Kidney (tissue), 14 donors: Measurements from ENCODE around the gene MDFIC2. TPM values are rescaled to one million over a fixed set of nuclear protein-coding genes. Genes with fewer than 3 reads are reported as not detected.

ENCODE experiments used
- DNase-seq, 5 donors: peaks; one replicate each; pipeline ENCODE4 v3.0.0-alpha.2; 2013 to 2020
- FAIRE-seq: peaks from 2 replicates; lab custom pipeline; 2012; peaks lifted over from hg19 to GRCh38; lab: Jason Lieb, UNC
- H3K27ac ChIP-seq, 2 donors: one replicate each; pipeline ENCODE4 v1.7.0; 2013; ENCODE audit warnings: low read depth in 2 of 2, low read length in 2 of 2, inconsistent platforms in 1 of 2
- H3K27me3 ChIP-seq: one replicate; pipeline ENCODE4 v1.7.1; 2013; ENCODE audit warnings: low read length, inconsistent platforms; ENCODE audit not compliant: control insufficient read depth, insufficient read depth
- H3K36me3 ChIP-seq, 3 donors: one replicate each; pipeline versions ENCODE4 v1.7.0 to v1.7.1; 2013; ENCODE audit warnings: low read length in 3 of 3, control low read depth in 1 of 3, inconsistent platforms in 1 of 3; ENCODE audit not compliant: insufficient read depth in 3 of 3, control insufficient read depth in 2 of 3
- H3K4me1 ChIP-seq, 3 donors: one replicate each; pipeline versions ENCODE4 v1.7.0 to v1.7.1; 2013; ENCODE audit warnings: low read length in 3 of 3, inconsistent platforms in 1 of 3, low read depth in 1 of 3; ENCODE audit not compliant: control insufficient read depth in 2 of 3, insufficient read depth in 2 of 3
- H3K4me3 ChIP-seq, 3 donors: one replicate each; pipeline versions ENCODE4 v1.7.0 to v1.8.1; 2013; ENCODE audit warnings: low read length in 3 of 3, control low read depth in 1 of 3, inconsistent platforms in 1 of 3
- H3K9ac ChIP-seq, 3 donors: one replicate each; pipeline versions ENCODE4 v1.7.0 to v1.7.1; 2013; ENCODE audit warnings: low read length in 3 of 3, control low read depth in 1 of 3, inconsistent platforms in 1 of 3
- H3K9me3 ChIP-seq, 3 donors: one replicate each; pipeline versions ENCODE4 v1.7.0 to v1.7.1; 2013; ENCODE audit warnings: low read length in 3 of 3, control low read depth in 1 of 3, inconsistent platforms in 1 of 3; ENCODE audit not compliant: control insufficient read depth in 2 of 3, insufficient read depth in 1 of 3
- intact Hi-C: fragments of 100-400 bp; cut with DNase I; formaldehyde crosslinking; loops from one replicate; pipeline ENCODE4 v1.11.1; 2022
- polyA plus RNA-seq: library from polyadenylated mRNA; stranded (reverse); fragments of 350-450 nt; fragmentation: Illumina TruSeq; extraction: RNeasy Lipid Tissue Mini Kit (QIAGEN cat#74804); gene quantifications from one replicate; pipeline ENCODE4 v1.2.3, GENCODE V29; 2014; ENCODE audit warnings: low read depth, low replicate concordance; ENCODE audit not compliant: insufficient read depth
- total RNA-seq: library from RNA; stranded (reverse); fragmentation: NEBNext Ultra II Directional; extraction: Animal tissue kit (Norgen Biotek cat#: 25700); gene quantifications from one replicate; pipeline ENCODE4 v1.2.1, GENCODE V29; 2021
- TF ChIP-seq, protein P1 (sequence below): IDR thresholded peaks from 3 replicates; pipeline ENCODE4 v1.5.1; 2012; ENCODE audit warnings: mild to moderate bottlenecking, moderate library complexity, borderline replicate concordance; ENCODE audit not compliant: insufficient read depth; ENCODE audit errors: extremely low read depth
- donor health status: control.
- donor health status: control.
- donor health status: control.
- donor health status: control.
- donor health status: control.
- donor health status: DM: yes; HTN: yes; CAD: no.
- donor health status: Normal renal cell carcinoma (clear cell type).

Gene MDFIC2
- total and polyA plus RNA-seq, 2 donors from 2014 or later = not detected

DNA sequence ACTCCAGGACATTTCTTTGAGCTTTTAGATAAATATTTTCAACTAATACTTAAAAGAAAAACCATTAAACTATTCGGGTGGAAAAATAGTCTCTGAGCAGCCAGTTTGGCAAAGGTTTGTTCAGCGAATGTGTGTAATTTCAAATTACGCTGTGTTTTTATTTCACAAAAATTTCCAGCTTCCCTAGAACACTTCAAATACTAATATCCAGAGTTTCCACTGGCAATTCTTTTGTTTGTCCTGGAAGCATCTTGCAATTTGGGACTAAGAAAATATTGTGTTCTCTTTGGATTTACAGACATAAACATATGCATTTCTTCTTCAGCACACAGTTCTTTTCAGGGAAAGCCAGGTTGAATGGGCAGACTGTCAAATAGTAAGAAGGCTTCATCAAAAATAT lies 61.9 kb downstream of the MDFIC2 start:
- H3K36me3 ChIP-seq = no peaks in the 10 kb centered on the region
- H3K9ac ChIP-seq = no peak overlapping the region
- H3K9me3 ChIP-seq = no peaks in the 10 kb centered on the region
- no peak overlapping the region for H3K4me3 ChIP-seq
- no peak overlapping the region for H3K27ac ChIP-seq
- FAIRE-seq (no peak), DNase-seq (peak in 1 of 5 donors; percentile 2)
- TF ChIP-seq, protein P1, sequence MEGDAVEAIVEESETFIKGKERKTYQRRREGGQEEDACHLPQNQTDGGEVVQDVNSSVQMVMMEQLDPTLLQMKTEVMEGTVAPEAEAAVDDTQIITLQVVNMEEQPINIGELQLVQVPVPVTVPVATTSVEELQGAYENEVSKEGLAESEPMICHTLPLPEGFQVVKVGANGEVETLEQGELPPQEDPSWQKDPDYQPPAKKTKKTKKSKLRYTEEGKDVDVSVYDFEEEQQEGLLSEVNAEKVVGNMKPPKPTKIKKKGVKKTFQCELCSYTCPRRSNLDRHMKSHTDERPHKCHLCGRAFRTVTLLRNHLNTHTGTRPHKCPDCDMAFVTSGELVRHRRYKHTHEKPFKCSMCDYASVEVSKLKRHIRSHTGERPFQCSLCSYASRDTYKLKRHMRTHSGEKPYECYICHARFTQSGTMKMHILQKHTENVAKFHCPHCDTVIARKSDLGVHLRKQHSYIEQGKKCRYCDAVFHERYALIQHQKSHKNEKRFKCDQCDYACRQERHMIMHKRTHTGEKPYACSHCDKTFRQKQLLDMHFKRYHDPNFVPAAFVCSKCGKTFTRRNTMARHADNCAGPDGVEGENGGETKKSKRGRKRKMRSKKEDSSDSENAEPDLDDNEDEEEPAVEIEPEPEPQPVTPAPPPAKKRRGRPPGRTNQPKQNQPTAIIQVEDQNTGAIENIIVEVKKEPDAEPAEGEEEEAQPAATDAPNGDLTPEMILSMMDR = no peak
- intact Hi-C loops = no loop called here
- no peaks in the 10 kb centered on the region for H3K27me3 ChIP-seq
- no peaks in the 10 kb centered on the region for H3K4me1 ChIP-seq

DNA sequence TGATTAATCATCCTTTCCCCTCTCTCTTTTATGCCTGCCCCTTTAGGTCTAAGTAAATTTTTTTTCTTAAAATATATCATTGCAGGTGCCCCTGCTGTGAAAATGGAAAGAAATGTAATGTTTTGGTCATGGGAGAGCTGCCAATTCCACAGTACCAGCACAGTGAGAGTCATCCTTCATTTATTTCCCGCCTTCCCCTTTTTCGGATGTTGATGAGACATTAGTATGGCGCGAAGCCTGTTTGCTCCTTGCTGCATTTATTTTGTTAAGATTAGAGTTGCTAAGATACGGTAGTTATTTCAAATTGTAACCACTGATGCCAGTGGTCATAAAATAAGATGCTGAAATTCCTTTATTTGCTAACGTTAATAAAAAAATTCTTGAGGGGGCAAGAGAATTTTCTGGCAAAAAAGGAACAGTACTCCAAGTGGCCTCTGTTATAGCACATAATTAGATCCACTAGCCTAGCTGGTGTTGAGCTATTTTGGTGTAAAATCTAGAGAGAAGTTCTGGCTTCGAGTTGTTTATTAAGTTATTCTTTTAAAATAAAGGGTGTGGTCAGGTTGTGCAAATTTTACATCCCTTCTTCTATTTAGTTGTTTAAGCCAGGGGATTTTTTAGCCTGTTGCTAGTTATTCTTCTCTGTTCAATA lies 62.8 kb downstream of the MDFIC2 start:
- TF ChIP-seq, protein P1 = no peak

DNA sequence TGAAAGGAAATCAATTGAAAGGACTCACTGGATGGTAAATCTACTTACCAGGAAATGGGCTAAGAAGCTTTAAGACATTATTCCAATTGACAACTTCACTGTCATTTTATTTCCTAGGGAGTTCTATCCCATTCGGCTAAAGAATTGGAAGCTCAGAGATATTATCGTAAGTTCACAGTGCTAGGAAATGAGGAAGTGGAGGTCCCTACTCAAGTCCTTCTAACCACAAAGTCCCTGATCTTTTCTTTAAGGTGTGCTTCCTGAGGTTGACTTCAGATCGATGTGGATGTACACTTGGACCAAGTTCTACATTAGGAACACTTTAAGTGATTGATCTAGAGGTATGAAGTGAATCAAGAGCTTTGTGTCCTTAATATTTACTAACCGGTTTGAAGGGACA lies 63.6 kb downstream of the MDFIC2 start:
- TF ChIP-seq, protein P1 = no peak
- DNase-seq (no peak), FAIRE-seq (no peak)
- no peaks in the 10 kb centered on the region for H3K27me3 ChIP-seq
- H3K4me3 ChIP-seq = no peak overlapping the region
- no peaks in the 10 kb centered on the region for H3K9me3 ChIP-seq
- no peak overlapping the region for H3K27ac ChIP-seq
- H3K4me1 ChIP-seq = no peaks in the 10 kb centered on the region
- H3K9ac ChIP-seq = no peak overlapping the region
- H3K36me3 ChIP-seq = no peaks in the 10 kb centered on the region
- intact Hi-C loops = no loop called here

More for the DNA sequence above, 62.8 kb downstream of the MDFIC2 start:
- Histone ChIP-seq H3K36me3 (no peaks in the 10 kb centered on the region), H3K9me3 (no peaks in the 10 kb centered on the region), H3K9ac (no peak overlapping the region), H3K27ac (no peak overlapping the region), H3K4me3 (no peak overlapping the region), H3K4me1 (no peaks in the 10 kb centered on the region), H3K27me3 (no peaks in the 10 kb centered on the region)
- FAIRE-seq = no peak
- intact Hi-C loops = no loop called here
- no peak for DNase-seq

DNA sequence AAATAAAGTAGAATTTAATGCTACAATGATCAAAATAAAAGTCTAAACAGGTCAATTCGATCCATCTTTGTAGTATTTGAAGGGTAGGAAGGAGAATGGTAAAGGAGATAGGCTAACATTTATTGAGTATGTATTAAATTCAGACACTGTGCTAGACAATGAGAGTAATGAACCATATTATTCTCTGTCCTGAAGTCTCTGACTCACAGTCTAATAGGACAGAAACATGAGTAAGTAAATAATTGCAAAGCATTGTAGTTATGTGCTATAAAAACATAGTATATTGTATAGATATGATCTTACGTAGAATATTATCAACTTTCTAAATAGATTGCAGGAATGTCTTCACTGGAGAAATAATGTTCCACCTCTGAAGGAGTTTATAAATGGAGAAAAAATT lies 64.5 kb downstream of the MDFIC2 start:
- H3K9ac ChIP-seq = no peak overlapping the region
- H3K36me3 ChIP-seq = no peaks in the 10 kb centered on the region
- FAIRE-seq = no peak
- H3K9me3 ChIP-seq = no peaks in the 10 kb centered on the region
- no peak overlapping the region for H3K27ac ChIP-seq
- no peak overlapping the region for H3K4me3 ChIP-seq
- TF ChIP-seq, protein P1 = no peak
- H3K27me3 ChIP-seq = no peaks in the 10 kb centered on the region
- intact Hi-C loops = no loop called here
- H3K4me1 ChIP-seq = no peaks in the 10 kb centered on the region
- DNase-seq = no peak
